Endodermal cell (in vitro differentiated cells): ENCODE measurements around the gene BUD31. TPM values are rescaled to one million over a fixed set of nuclear protein-coding genes. Genes with fewer than 3 reads are reported as not detected.
"Not testable (repeated sequence)": the region's sequence is repeated elsewhere in the genome, so short reads cannot be mapped to it uniquely, and the experiment has no call there.

Source experiments
- DNase-seq: peaks from one replicate; pipeline ENCODE4 v3.0.0-alpha.2; 2017
- H3K27ac ChIP-seq: 2 replicates; pipeline ENCODE4 v1.5.1; 2013; ENCODE audit warnings: mild to moderate bottlenecking, low read depth, low read length, moderate library complexity
- H3K27me3 ChIP-seq: 2 replicates; pipeline ENCODE4 v1.6.1; 2013; ENCODE audit warnings: mild to moderate bottlenecking, low read length, moderate library complexity; ENCODE audit not compliant: insufficient read depth, control insufficient read depth, poor library complexity, severe bottlenecking
- H3K36me3 ChIP-seq: 2 replicates; pipeline ENCODE4 v1.7.0; 2013; ENCODE audit warnings: mild to moderate bottlenecking, low read length, moderate library complexity; ENCODE audit not compliant: control insufficient read depth, insufficient read depth
- H3K4me1 ChIP-seq: one replicate; pipeline ENCODE4 v1.7.0; 2013; ENCODE audit warnings: low read length; ENCODE audit not compliant: control insufficient read depth, insufficient read depth
- H3K4me3 ChIP-seq: 2 replicates; pipeline ENCODE4 v1.5.1; 2013; ENCODE audit warnings: mild to moderate bottlenecking, low read length, moderate library complexity
- H3K9ac ChIP-seq: 2 replicates; pipeline ENCODE4 v1.6.1; 2013; ENCODE audit warnings: mild to moderate bottlenecking, low read length, moderate library complexity; ENCODE audit not compliant: poor library complexity, severe bottlenecking; ENCODE audit errors: extremely low read depth
- H3K9me3 ChIP-seq: 2 replicates; pipeline ENCODE4 v1.6.1; 2013; ENCODE audit warnings: mild to moderate bottlenecking, low read length, moderate library complexity; ENCODE audit not compliant: control insufficient read depth
- H3K27ac Mint-ChIP-seq: 2 replicates; pipeline ENCODE4 v1.8.0; 2020; ENCODE audit warnings: mixed read lengths
- H3K27me3 Mint-ChIP-seq: 2 replicates; pipeline ENCODE4 v1.8.0; 2021; ENCODE audit warnings: mild to moderate bottlenecking, mixed read lengths; ENCODE audit not compliant: insufficient read depth
- H3K36me3 Mint-ChIP-seq: 2 replicates; pipeline ENCODE4 v1.8.0; 2020; ENCODE audit warnings: low read depth, mixed read lengths
- H3K4me1 Mint-ChIP-seq: 2 replicates; pipeline ENCODE4 v1.8.0; 2020; ENCODE audit warnings: mixed read lengths
- H3K4me3 Mint-ChIP-seq: 2 replicates; pipeline ENCODE4 v1.8.0; 2020; ENCODE audit warnings: mild to moderate bottlenecking, moderate library complexity, mixed read lengths
- H3K9me3 Mint-ChIP-seq: 2 replicates; pipeline ENCODE4 v1.8.0; 2020; ENCODE audit warnings: mild to moderate bottlenecking, mixed read lengths
- WGBS, 2 experiments: methylation state at CpG; one replicate each; pipeline versions ENCODE4 v1.1.5 to v1.1.7; 2013; ENCODE audit warnings: missing lambda C conversion rate in 2 of 2, mixed read lengths in 1 of 2; ENCODE audit not compliant: insufficient coverage in 1 of 2, insufficient read length in 1 of 2; 5-methylcytosine and 5-hydroxymethylcytosine counted together
- total RNA-seq, 2 donors: library from RNA; stranded (reverse); fragmentation: NEBNext Ultra II Directional in 1 of 2; extraction: Animal tissue kit (Norgen Biotek cat#: 25700) in 1 of 2; gene quantifications; 2 replicates in 1 of 2; 3 replicates in 1 of 2; pipeline ENCODE4 v1.2.1, GENCODE V29; 2021
- TF ChIP-seq, protein P1 (sequence below): fragments of 200-600 bp; sonication (generic); conservative IDR thresholded peaks from 2 replicates; pipeline ENCODE4 v1.5.0; 2021; ENCODE audit warnings: antibody characterized with exemption, mild to moderate bottlenecking

Gene BUD31
- total RNA-seq, 2 donors from 2014 or later, result 102 to 117 TPM

DNA sequence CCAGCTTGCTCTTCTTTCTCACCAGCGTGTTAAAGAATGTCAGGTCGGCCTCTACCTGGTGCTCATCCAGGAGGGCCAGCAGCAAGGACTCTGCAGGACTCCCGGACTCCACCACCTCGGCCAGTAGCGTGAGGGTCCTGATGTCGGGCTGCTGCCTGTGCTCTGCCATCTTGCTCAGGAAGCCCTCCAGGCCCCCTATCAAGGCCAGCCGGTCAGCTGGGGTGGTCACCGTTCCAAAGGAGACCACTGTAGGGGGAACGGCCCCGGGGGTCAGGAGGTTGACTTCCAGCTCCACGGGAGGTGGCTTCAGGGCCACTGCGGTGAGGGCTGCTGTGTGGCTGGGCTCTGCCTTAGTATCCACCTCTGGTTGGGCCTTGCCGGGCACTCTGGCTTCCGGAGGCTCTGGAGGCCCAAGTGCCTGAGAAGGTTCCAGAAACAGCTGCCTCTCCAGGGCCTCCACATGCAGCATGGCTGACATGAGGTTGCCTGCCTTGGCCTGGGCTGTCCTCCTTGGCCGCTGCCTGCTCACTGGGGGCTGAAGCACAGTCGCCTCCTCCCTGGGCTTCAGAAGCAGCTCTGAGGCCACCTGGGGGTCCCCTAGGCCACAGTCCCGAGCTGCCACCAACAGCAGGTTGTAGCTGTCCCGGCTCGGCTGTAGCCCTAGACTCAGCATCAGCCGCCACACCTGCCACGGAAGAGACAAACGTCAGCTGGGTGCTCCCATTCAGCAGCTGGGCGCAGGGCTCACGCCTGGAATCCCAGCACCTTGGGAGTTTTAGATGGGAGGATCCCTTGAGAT lies 16.4 kb downstream of the BUD31 start:
- H3K9me3 ChIP-seq, result no peaks in the 10 kb centered on the region
- H3K27me3 ChIP-seq, result no peaks in the 10 kb centered on the region
- peaks cover 75% of the 10 kb centered on the region for H3K36me3 Mint-ChIP-seq
- 94 to 97% methylated on average over 13 to 24 of the region's 24 CpGs for WGBS, 2 experiments
- H3K27ac ChIP-seq, result no peak overlapping the region
- H3K27ac Mint-ChIP-seq, result no peak overlapping the region
- peaks cover 66% of the 10 kb centered on the region for H3K36me3 ChIP-seq
- no peak for DNase-seq
- no peak overlapping the region for H3K4me3 ChIP-seq
- H3K4me1 ChIP-seq, result no peaks in the 10 kb centered on the region
- peaks cover 2% of the 10 kb centered on the region for H3K9me3 Mint-ChIP-seq
- H3K27me3 Mint-ChIP-seq, result no peaks in the 10 kb centered on the region
- TF ChIP-seq, protein P1, sequence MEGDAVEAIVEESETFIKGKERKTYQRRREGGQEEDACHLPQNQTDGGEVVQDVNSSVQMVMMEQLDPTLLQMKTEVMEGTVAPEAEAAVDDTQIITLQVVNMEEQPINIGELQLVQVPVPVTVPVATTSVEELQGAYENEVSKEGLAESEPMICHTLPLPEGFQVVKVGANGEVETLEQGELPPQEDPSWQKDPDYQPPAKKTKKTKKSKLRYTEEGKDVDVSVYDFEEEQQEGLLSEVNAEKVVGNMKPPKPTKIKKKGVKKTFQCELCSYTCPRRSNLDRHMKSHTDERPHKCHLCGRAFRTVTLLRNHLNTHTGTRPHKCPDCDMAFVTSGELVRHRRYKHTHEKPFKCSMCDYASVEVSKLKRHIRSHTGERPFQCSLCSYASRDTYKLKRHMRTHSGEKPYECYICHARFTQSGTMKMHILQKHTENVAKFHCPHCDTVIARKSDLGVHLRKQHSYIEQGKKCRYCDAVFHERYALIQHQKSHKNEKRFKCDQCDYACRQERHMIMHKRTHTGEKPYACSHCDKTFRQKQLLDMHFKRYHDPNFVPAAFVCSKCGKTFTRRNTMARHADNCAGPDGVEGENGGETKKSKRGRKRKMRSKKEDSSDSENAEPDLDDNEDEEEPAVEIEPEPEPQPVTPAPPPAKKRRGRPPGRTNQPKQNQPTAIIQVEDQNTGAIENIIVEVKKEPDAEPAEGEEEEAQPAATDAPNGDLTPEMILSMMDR, result no peak
- no peak overlapping the region for H3K4me3 Mint-ChIP-seq
- H3K9ac ChIP-seq, result no peak overlapping the region
- H3K4me1 Mint-ChIP-seq, result no peaks in the 10 kb centered on the region

DNA sequence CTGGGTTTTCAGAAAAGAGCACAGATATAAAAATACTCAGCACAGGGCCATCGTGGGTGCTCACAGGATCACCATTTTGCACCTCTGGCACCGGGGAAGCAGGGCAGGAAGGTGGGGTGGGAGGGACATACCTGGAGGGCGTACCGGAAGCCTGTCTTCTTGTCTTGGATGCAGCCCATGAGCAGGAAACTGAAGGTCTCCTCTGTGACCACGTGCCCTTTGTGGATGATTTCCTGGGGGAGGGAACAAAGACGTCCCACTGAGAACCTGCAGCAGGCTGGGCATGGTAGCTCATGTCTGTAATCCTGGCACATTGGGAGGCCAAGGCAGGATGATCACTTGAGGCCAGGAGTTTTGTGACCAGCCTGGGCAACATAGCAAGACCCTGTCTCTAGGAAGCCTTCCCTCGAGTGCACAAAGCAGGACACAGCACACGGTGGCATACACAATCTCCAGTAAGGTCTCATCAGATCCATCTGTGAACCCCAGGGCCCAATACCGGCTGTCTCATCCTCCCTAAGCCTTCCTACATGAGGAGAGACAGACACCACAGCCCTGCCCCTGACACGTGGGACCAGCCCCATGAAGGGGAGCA lies 20.3 kb downstream of the BUD31 start:
- no peak overlapping the region for H3K4me3 Mint-ChIP-seq
- peaks cover 60% of the 10 kb centered on the region for H3K36me3 ChIP-seq
- TF ChIP-seq, protein P1, result no peak
- WGBS, 2 experiments, result 93% methylated on average over 8 to 10 of the region's 10 CpGs
- no peaks in the 10 kb centered on the region for H3K9me3 ChIP-seq
- H3K36me3 Mint-ChIP-seq, result peaks cover 75% of the 10 kb centered on the region
- no peaks in the 10 kb centered on the region for H3K27me3 ChIP-seq
- H3K27ac Mint-ChIP-seq, result no peak overlapping the region
- H3K4me1 ChIP-seq, result peaks cover 8% of the 10 kb centered on the region
- peaks cover 2% of the 10 kb centered on the region for H3K9me3 Mint-ChIP-seq
- no peaks in the 10 kb centered on the region for H3K27me3 Mint-ChIP-seq
- H3K27ac ChIP-seq, result no peak overlapping the region
- DNase-seq, result no peak
- H3K4me3 ChIP-seq, result no peak overlapping the region
- H3K9ac ChIP-seq, result no peak overlapping the region
- H3K4me1 Mint-ChIP-seq, result peaks cover 10% of the 10 kb centered on the region

DNA sequence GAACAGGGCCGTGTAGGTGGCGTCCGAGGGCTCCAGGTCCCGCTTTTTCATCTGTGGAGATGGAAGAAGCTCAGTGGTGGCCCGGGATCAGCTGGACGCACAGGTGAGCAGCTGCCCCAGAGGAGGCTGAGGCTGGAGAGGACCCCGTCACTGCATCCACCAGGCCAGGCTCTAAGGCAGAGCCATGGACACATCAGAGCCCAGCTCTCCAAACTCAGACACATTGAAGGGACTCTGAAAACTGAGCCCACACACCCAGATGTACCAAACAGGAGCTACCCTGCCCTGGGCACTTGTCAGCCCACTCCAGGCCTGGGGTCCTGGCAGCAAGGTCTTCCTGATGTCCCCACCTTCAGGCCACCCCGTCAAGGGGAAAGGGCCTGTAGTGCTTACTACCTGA lies 21.0 kb downstream of the BUD31 start:
- WGBS, 2 experiments, result 93 to 100% methylated on average over 8 of the region's 8 CpGs
- no peak overlapping the region for H3K27ac ChIP-seq
- Mint-ChIP-seq H3K36me3 (peaks cover 75% of the 10 kb centered on the region), H3K27ac (no peak overlapping the region), H3K9me3 (peaks cover 2% of the 10 kb centered on the region), H3K27me3 (no peaks in the 10 kb centered on the region), H3K4me1 (peaks cover 10% of the 10 kb centered on the region), H3K4me3 (no peak overlapping the region)
- no peak for DNase-seq
- H3K36me3 ChIP-seq, result peaks cover 60% of the 10 kb centered on the region
- no peak overlapping the region for H3K4me3 ChIP-seq
- H3K4me1 ChIP-seq, result peaks cover 8% of the 10 kb centered on the region
- no peaks in the 10 kb centered on the region for H3K9me3 ChIP-seq
- no peaks in the 10 kb centered on the region for H3K27me3 ChIP-seq
- H3K9ac ChIP-seq, result no peak overlapping the region
- TF ChIP-seq, protein P1, result no peak

DNA sequence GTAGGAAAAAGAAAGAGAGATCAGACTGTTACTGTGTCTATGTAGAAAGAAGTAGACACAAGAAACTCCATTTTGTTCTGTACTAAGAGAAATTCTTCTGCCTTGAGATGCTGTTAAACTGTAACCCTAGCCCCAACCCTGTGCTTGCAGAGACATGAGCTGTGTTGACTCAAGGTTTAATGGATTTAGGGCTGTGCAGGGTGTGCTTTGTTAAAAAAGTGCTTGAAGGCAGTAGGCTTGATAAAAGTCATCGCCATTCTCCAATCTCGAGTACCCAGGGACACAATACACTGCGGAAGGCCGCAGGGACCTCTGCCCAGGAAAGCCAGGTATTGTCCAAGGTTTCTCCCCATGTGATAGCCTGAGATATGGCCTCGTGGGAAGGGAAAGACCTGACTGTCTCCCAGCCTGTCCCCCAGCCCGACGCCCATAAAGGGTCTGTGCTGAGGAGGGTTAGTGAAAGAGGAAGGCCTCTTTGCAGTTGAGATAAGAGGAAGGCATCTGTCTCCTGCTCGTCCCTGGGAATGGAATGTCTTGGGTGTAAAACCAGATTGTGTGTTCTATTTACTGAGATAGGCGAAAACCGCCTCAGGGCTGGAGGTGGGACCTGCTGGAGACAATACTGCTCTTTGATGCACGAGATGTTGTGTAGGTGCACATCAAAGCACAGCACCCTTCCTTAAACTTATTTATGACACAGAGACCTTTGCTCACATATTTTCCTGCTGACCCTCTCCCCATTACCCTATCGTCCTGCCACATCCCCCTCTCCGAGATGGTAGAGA lies 23.2 kb downstream of the BUD31 start:
- not testable (repeated sequence) for H3K4me1 Mint-ChIP-seq, H3K27me3 Mint-ChIP-seq, DNase-seq, H3K9me3 ChIP-seq, H3K9me3 Mint-ChIP-seq, H3K4me1 ChIP-seq, H3K27me3 ChIP-seq
- peak overlapping the region; percentile 57 for H3K27ac ChIP-seq
- peak overlapping the region; percentile 19 for H3K4me3 ChIP-seq
- peak overlapping the region; percentile 55 for H3K9ac ChIP-seq
- peak overlapping the region; percentile 14 for H3K4me3 Mint-ChIP-seq
- peaks cover 66% of the 10 kb centered on the region for H3K36me3 Mint-ChIP-seq
- WGBS, 2 experiments, result 64 to 81% methylated on average over 8 to 13 of the region's 13 CpGs
- peaks cover 60% of the 10 kb centered on the region for H3K36me3 ChIP-seq
- H3K27ac Mint-ChIP-seq, result peak overlapping the region; percentile 94
